Measurements from ENCODE around the gene APOB. TPM values are rescaled to one million over a fixed set of nuclear protein-coding genes. Genes with fewer than 3 reads are reported as not detected.

The APOB gene
- total and polyA plus RNA-seq, 2 of the 13 experiments (the other 11 are each of a cell fraction or from before 2014, with no cell fraction given), result 1,569 to 2,515 TPM

DNA sequence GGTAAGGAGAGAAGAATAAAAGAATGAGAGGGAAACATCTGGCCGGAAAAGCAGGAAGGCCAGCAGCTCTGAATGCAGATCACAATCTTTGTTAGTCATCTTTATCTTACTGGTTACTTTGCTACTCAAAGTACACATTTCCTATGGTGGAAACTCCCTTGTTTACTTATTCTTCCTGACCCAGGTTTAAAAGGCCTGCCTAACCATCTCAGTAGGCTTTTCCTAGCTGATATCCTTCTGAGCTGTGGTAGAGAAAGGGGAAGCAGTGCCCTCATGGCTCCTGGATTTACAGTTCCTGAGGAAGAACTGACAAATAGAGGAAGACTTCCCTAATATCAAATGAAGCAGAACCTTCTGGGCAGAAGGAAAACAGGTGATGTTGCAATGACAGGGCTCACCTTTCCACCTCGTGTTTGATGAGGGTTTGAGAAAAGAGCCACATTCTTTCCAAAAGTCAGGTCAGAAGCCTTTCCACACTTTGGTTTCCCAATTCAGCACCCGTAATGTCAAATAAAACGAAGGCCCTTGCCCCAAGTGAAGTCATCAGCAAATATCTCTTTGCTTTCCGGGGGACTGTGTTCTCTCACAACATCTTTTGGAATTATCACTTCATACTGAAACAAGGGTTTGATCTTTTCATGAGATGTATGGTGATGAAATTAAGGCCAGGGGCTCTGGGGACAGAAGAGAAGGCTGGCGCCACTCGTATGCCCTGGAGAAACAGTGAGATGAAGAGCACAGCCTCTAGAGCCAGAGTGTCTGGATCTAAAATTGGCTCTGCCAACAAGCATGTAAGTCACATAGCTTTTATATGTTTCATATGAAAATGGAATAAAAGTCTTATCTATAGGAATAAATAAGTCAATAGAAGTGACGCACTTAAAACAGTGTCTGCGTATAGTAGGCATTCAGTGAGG lies 26.7 kb upstream of the APOB start (continued):
- TF ChIP-seq LCORL (IDR thresholded peaks at IDR 0.05) (peak; percentile 69), LCORL (CRISPR knock-in tag; IDR thresholded peaks at IDR 0.05) (peak; percentile 89), MXD4 (CRISPR knock-in tag; IDR thresholded peaks at IDR 0.05) (no peak; the same call in 1 of the 2 replicates), KLF6 (CRISPR knock-in tag; IDR thresholded peaks at IDR 0.05) (peak; percentile 77), ZNF468 (CRISPR knock-in tag; IDR thresholded peaks at IDR 0.05) (no peak), ZNF124 (CRISPR knock-in tag; IDR thresholded peaks at IDR 0.05) (peak; percentile 87; the same call in 1 of the 2 replicates), ATM (IDR thresholded peaks at IDR 0.05; ENCODE audit: borderline replicate concordance) (no peak), ZNF737 (CRISPR knock-in tag; IDR thresholded peaks at IDR 0.05; ENCODE audit: borderline replicate concordance) (no peak), ZNF326 (CRISPR knock-in tag; IDR thresholded peaks at IDR 0.05; ENCODE audit: borderline replicate concordance) (no peak), CC2D1A (CRISPR knock-in tag; IDR thresholded peaks at IDR 0.05) (no peak), BRCA1 (CRISPR knock-in tag; IDR thresholded peaks at IDR 0.05) (0 out of 2 replicates have a peak, but pooled peaks have one; percentile 32), SIX4 (CRISPR knock-in tag; IDR thresholded peaks at IDR 0.05) (peak; percentile 58), ZNF850 (CRISPR knock-in tag; conservative IDR thresholded peaks at IDR 0.05) (no peak), HNF4A (CRISPR knock-in tag; IDR thresholded peaks at IDR 0.05) (peak; percentile 80), ZNF841 (CRISPR knock-in tag; IDR thresholded peaks at IDR 0.05; ENCODE audit: borderline replicate concordance) (no peak), ZNF883 (CRISPR knock-in tag; IDR thresholded peaks at IDR 0.05; ENCODE audit: not compliant biosample characterization) (no peak), BCL6 (CRISPR knock-in tag; IDR thresholded peaks at IDR 0.05) (peak; percentile 77), ZEB1 (IDR thresholded peaks at IDR 0.05; ENCODE audit: insufficient replicate concordance, low read depth) (peak; percentile 77), RORA (CRISPR knock-in tag; IDR thresholded peaks at IDR 0.05) (no peak)
- TF ChIP-seq, protein P1, sequence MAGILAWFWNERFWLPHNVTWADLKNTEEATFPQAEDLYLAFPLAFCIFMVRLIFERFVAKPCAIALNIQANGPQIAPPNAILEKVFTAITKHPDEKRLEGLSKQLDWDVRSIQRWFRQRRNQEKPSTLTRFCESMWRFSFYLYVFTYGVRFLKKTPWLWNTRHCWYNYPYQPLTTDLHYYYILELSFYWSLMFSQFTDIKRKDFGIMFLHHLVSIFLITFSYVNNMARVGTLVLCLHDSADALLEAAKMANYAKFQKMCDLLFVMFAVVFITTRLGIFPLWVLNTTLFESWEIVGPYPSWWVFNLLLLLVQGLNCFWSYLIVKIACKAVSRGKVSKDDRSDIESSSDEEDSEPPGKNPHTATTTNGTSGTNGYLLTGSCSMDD (CRISPR knock-in tag; IDR thresholded peaks at IDR 0.05), result no peak
- TF ChIP-seq, protein P2, sequence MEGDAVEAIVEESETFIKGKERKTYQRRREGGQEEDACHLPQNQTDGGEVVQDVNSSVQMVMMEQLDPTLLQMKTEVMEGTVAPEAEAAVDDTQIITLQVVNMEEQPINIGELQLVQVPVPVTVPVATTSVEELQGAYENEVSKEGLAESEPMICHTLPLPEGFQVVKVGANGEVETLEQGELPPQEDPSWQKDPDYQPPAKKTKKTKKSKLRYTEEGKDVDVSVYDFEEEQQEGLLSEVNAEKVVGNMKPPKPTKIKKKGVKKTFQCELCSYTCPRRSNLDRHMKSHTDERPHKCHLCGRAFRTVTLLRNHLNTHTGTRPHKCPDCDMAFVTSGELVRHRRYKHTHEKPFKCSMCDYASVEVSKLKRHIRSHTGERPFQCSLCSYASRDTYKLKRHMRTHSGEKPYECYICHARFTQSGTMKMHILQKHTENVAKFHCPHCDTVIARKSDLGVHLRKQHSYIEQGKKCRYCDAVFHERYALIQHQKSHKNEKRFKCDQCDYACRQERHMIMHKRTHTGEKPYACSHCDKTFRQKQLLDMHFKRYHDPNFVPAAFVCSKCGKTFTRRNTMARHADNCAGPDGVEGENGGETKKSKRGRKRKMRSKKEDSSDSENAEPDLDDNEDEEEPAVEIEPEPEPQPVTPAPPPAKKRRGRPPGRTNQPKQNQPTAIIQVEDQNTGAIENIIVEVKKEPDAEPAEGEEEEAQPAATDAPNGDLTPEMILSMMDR (CRISPR knock-in tag; IDR thresholded peaks at IDR 0.05), result 0 out of 2 replicates have a peak, but pooled peaks have one; percentile 24
- TF ChIP-seq, protein P3, sequence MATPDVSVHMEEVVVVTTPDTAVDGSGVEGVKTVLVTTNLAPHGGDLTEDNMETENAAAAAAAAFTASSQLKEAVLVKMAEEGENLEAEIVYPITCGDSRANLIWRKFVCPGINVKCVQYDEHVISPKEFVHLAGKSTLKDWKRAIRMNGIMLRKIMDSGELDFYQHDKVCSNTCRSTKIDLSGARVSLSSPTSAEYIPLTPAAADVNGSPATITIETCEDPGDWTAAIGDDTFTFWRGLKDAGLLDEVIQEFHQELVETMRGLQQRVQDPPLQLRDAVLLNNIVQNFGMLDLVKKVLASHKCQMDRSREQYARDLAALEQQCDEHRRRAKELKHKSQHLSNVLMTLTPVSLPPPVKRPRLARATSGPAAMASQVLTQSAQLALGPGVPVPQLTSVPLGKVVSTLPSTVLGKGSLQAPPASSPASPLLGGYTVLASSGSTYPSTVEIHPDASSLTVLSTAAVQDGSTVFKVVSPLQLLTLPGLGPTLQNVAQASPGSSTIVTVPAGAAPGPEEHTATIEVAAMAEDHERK (CRISPR knock-in tag; IDR thresholded peaks at IDR 0.05; ENCODE audit: low read depth), result 0 out of 2 replicates have a peak, but pooled peaks have one; percentile 13
- TF ChIP-seq, protein P4, sequence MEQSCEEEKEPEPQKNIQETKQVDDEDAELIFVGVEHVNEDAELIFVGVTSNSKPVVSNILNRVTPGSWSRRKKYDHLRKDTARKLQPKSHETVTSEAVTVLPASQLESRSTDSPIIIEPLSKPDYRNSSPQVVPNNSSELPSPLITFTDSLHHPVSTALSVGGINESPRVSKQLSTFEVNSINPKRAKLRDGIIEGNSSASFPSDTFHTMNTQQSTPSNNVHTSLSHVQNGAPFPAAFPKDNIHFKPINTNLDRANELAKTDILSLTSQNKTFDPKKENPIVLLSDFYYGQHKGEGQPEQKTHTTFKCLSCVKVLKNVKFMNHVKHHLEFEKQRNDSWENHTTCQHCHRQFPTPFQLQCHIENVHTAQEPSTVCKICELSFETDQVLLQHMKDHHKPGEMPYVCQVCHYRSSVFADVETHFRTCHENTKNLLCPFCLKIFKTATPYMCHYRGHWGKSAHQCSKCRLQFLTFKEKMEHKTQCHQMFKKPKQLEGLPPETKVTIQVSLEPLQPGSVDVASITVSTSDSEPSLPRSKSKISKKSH (CRISPR knock-in tag; IDR thresholded peaks at IDR 0.05; ENCODE audit: borderline replicate concordance), result no peak

All from HepG2 (cell line).